GM12878 (cell line): ENCODE measurements around the gene ADAM29. TPM values are rescaled to one million over a fixed set of nuclear protein-coding genes. Genes with fewer than 3 reads are reported as not detected.

Source experiments
- ATAC-seq: fragments of 200-7000 bp; cut with Tn5 transposase; 3 replicates; pipeline ENCODE4 v1.9.1; 2020; ENCODE audit warnings: mild to moderate bottlenecking, moderate library complexity
- BruUV-seq: library from RNA; stranded (reverse); fragments of 400-500 nt; replicated peaks from 2 replicates; lab custom pipeline; 2021; lab: Mats Ljungman, UMichigan
- CTCF ChIA-PET: fragments of 300-600 bp; sonication (Branson Sonifier 250); formaldehyde crosslinking; extraction: SDS; loops from one replicate; lab custom pipeline; 2021; ENCODE audit warnings: inconsistent platforms; lab: Yijun Ruan, JAX
- POLR2A ChIA-PET: fragments of 350-600 bp; formaldehyde crosslinking; extraction: SDS; loops from one replicate; lab custom pipeline; 2021; ENCODE audit warnings: inconsistent platforms; lab: Charles Lee
- RAD21 ChIA-PET: fragments of 300-600 bp; sonication (Branson Sonifier 250); formaldehyde crosslinking; loops from one replicate; lab custom pipeline; 2023; ENCODE audit warnings: antibody characterized with exemption; ENCODE audit not compliant: unreplicated experiment; lab: Charles Lee
- SMC1A ChIA-PET: fragments of 300-600 bp; sonication (Branson Sonifier 250); formaldehyde crosslinking; loops from one replicate; lab custom pipeline; 2023; ENCODE audit not compliant: unreplicated experiment, uncharacterized antibody; lab: Charles Lee
- DNase-seq: peaks from one replicate; pipeline ENCODE4 v3.0.0-alpha.2; 2011; ENCODE audit warnings: low read depth, low spot score
- FAIRE-seq: peaks from 3 replicates; lab custom pipeline; 2011; peaks lifted over from hg19 to GRCh38; lab: Jason Lieb, UNC
- H2AFZ ChIP-seq: 2 replicates; pipeline ENCODE4 v1.6.0; 2011; ENCODE audit warnings: low read depth, low read length, control low read depth; ENCODE audit not compliant: control insufficient read depth
- H3K27ac ChIP-seq: 2 replicates; pipeline ENCODE4 v1.5.1; 2011; ENCODE audit warnings: control low read depth; ENCODE audit not compliant: control insufficient read depth, insufficient read depth
- H3K27me3 ChIP-seq, 2 experiments: replicated peaks in 1 of 2; 2 replicates each; pipeline versions ENCODE4 v1.6.0 to v1.6.1; 2011; ENCODE audit warnings: low read length in 1 of 2; ENCODE audit not compliant: control insufficient read depth in 2 of 2, insufficient read depth in 2 of 2
- H3K36me3 ChIP-seq, 2 experiments: 2 replicates each; pipeline ENCODE4 v1.5.1; 2011; ENCODE audit warnings: low read length in 1 of 2; ENCODE audit not compliant: control insufficient read depth in 2 of 2, insufficient read depth in 2 of 2
- H3K4me1 ChIP-seq: 2 replicates; pipeline ENCODE4 v1.6.1; 2011; ENCODE audit warnings: mild to moderate bottlenecking, low read length, moderate library complexity, mixed read lengths; ENCODE audit not compliant: control insufficient read depth, insufficient read depth
- H3K4me2 ChIP-seq: 2 replicates; pipeline ENCODE4 v1.6.0; 2011; ENCODE audit warnings: control low read depth; ENCODE audit not compliant: control insufficient read depth, insufficient read depth
- H3K4me3 ChIP-seq: fragments of 200-600 bp; sonication (generic); 2 replicates; pipeline ENCODE4 v1.5.1; 2016
- H3K79me2 ChIP-seq: 2 replicates; pipeline ENCODE4 v1.6.0; 2011; ENCODE audit warnings: low read length; ENCODE audit not compliant: control insufficient read depth, insufficient read depth
- H3K9ac ChIP-seq: 2 replicates; pipeline ENCODE4 v1.8.0; 2011; ENCODE audit warnings: low read length, control low read depth, mixed read lengths; ENCODE audit not compliant: control insufficient read depth, insufficient read depth
- H3K9me3 ChIP-seq: replicated peaks from 3 replicates; pipeline ENCODE4 v1.5.1; 2011; ENCODE audit warnings: mild to moderate bottlenecking, low read length; ENCODE audit not compliant: control insufficient read depth, insufficient read depth
- H4K20me1 ChIP-seq: 2 replicates; pipeline ENCODE4 v1.6.0; 2011; ENCODE audit not compliant: control insufficient read depth, insufficient read depth
- CEBPB ChIP-seq, 2 experiments: fragments of 150-350 bp in 1 of 2; IDR thresholded peaks; 2 replicates each; pipeline ENCODE4 v1.6.1; 2012 to 2014; ENCODE audit warnings: low read depth in 2 of 2, low read length in 2 of 2, borderline replicate concordance in 1 of 2, inconsistent platforms in 1 of 2
- ETV6 ChIP-seq, 2 experiments: fragments of 450-650 bp in 1 of 2; IDR thresholded peaks in 1 of 2; conservative IDR thresholded peaks in 1 of 2; 2 replicates each; pipeline ENCODE4 v1.6.1; 2014; ENCODE audit warnings: antibody characterized with exemption in 1 of 2, borderline replicate concordance in 1 of 2, low read depth in 1 of 2, mild to moderate bottlenecking in 1 of 2, moderate library complexity in 1 of 2
- EZH2 ChIP-seq: IDR thresholded peaks from 2 replicates; pipeline ENCODE4 v1.6.1; 2012; ENCODE audit warnings: low read depth, mild to moderate bottlenecking, control low read depth, inconsistent platforms, low read length, borderline replicate concordance; ENCODE audit not compliant: control insufficient read depth
- GATAD2B ChIP-seq: fragments of 450-650 bp; conservative IDR thresholded peaks from 2 replicates; pipeline ENCODE4 v1.6.1; 2017; ENCODE audit warnings: low read depth, mild to moderate bottlenecking, moderate library complexity
- MYC ChIP-seq: IDR thresholded peaks from 2 replicates; pipeline ENCODE4 v1.6.1; 2011; ENCODE audit warnings: mild to moderate bottlenecking, low read length, moderate library complexity, inconsistent platforms; ENCODE audit not compliant: insufficient read depth, insufficient replicate concordance, insufficient read length, severe bottlenecking
- PML ChIP-seq: IDR thresholded peaks from 2 replicates; pipeline ENCODE4 v1.6.1; 2012; ENCODE audit warnings: low read length, inconsistent platforms
- SIN3A ChIP-seq: IDR thresholded peaks from 2 replicates; pipeline ENCODE4 v1.6.1; 2012; ENCODE audit warnings: low read depth, low read length, improper control_type of control experiment
- SREBF2 ChIP-seq: IDR thresholded peaks from 2 replicates; pipeline ENCODE4 v1.6.1; 2012; ENCODE audit warnings: mild to moderate bottlenecking, low read length
- SUZ12 ChIP-seq: fragments of 200-600 bp; sonication (generic); IDR thresholded peaks from one replicate; pipeline ENCODE4 v1.6.1; 2018; ENCODE audit warnings: antibody characterized with exemption, mild to moderate bottlenecking; ENCODE audit not compliant: unreplicated experiment
- YBX1 ChIP-seq: fragments of 450-650 bp; IDR thresholded peaks from 2 replicates; pipeline ENCODE4 v1.6.1; 2016; ENCODE audit warnings: antibody characterized with exemption
- in situ Hi-C: fragments of 300-500 bp; cut with MboI; formaldehyde crosslinking; loops from 9 replicates; pipeline ENCODE4 v1.14.3; 2018; ENCODE audit warnings: mixed read lengths
- intact Hi-C: fragments of 100-400 bp; cut with micrococcal nuclease; formaldehyde crosslinking; loops from one replicate; pipeline ENCODE4 v1.14.2; 2022; ENCODE audit not compliant: unreplicated experiment
- polyA plus RNA-seq, 11 experiments: library from polyadenylated mRNA; depleted of rRNA in 4 of 11; unstranded in 6 of 11; stranded (reverse) in 5 of 11; fragments of >200 nt; fragmentation: Nextera tagmentation in 4 of 11; fragmentation: Illumina TruSeq in 1 of 11; extraction: Ambion mirVana in 4 of 11; extraction: Trizol in 1 of 11; gene quantifications; 1 replicate in 1 of 11; 2 replicates in 10 of 11; pipeline versions ENCODE4 v1.2.1 to v1.2.3, GENCODE V29; 2011 to 2016; ENCODE audit warnings: inconsistent platforms in 2 of 11, missing spikeins in 2 of 11, low read depth in 1 of 11
- total RNA-seq, 4 experiments: library from RNA; depleted of rRNA in 3 of 4; stranded (reverse); fragments of >200 nt in 3 of 4; fragmentation: Illumina TruSeq in 1 of 4; extraction: Trizol in 1 of 4; gene quantifications; 2 replicates each; pipeline versions ENCODE4 v1.2.1 to v1.2.3, GENCODE V29; 2013 to 2021
- TF ChIP-seq, protein P1 (sequence below): fragments of 450-650 bp; conservative IDR thresholded peaks from 2 replicates; pipeline ENCODE4 v1.6.1; 2017; ENCODE audit warnings: mild to moderate bottlenecking, moderate library complexity
- TF ChIP-seq, protein P2 (sequence below): fragments of 150-350 bp; IDR thresholded peaks from 2 replicates; pipeline ENCODE4 v1.6.1; 2016; ENCODE audit warnings: low read depth, low read length
- TF ChIP-seq, protein P3 (sequence below): fragments of 450-650 bp; IDR thresholded peaks from 2 replicates; pipeline ENCODE4 v1.6.1; 2017; ENCODE audit warnings: mild to moderate bottlenecking
- TF ChIP-seq, protein P4 (sequence below): IDR thresholded peaks from 2 replicates; pipeline ENCODE4 v1.6.1; 2011; ENCODE audit warnings: borderline replicate concordance, low read depth, mild to moderate bottlenecking, moderate library complexity, mixed read lengths, low read length; ENCODE audit not compliant: insufficient read depth; ENCODE audit errors: extremely low read length

The ADAM29 gene
- total and polyA plus RNA-seq, 10 of the 15 experiments (the other 5 are each of a cell fraction or from before 2014, with no cell fraction given): 0.04 to 0.20 (median 0.10) TPM; not detected in 7

DNA sequence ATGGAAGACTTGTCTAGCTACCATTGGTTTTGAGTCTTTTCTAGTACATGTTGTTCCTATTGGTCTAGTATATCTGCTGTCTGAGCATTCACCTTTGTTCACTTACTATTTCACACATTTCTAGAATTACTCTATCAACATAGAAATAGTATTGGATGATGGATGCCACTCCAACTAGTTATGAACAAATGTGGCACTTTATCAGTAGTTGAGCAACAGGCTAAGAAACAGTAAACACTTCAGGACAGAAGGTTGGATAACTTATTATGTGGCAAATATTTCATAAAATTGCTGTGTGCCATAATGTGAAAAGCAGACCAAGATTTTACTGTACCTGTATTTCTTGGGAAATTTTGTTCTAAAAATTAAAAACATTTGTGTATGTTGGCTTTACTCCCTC lies 46.8 kb upstream of the ADAM29 start:
- no peak overlapping the region for H3K9ac ChIP-seq
- H4K20me1 ChIP-seq: no peaks in the 10 kb centered on the region
- no peak for ATAC-seq
- no peak for FAIRE-seq
- no peaks in the 10 kb centered on the region for H3K9me3 ChIP-seq
- H2AFZ ChIP-seq: no peak overlapping the region
- no peaks in the 10 kb centered on the region for H3K4me1 ChIP-seq
- ChIA-PET CTCF (interaction anchor here (1.1 to 2.1 kb wide), 2 partner anchors 239 to 665 kb away, joined by 3 to 7 read pairs; no protein-coding TSS in a partner anchor), SMC1A (interaction anchor here (1.3 to 1.5 kb wide), 2 partner anchors 48 to 382 kb away, joined by 3 to 4 read pairs; no protein-coding TSS in a partner anchor), RAD21 (no interaction called here), POLR2A (no interaction called here)
- intact Hi-C loops: loop anchor here (5.0 kb wide), 2 partner anchors 381 to 571 kb away; no protein-coding TSS in a partner anchor
- in situ Hi-C loops: loop anchor here (25.0 kb wide), 1 partner anchor 666 kb away; no protein-coding TSS in a partner anchor
- TF ChIP-seq SIN3A: no peak
- TF ChIP-seq, protein P1, sequence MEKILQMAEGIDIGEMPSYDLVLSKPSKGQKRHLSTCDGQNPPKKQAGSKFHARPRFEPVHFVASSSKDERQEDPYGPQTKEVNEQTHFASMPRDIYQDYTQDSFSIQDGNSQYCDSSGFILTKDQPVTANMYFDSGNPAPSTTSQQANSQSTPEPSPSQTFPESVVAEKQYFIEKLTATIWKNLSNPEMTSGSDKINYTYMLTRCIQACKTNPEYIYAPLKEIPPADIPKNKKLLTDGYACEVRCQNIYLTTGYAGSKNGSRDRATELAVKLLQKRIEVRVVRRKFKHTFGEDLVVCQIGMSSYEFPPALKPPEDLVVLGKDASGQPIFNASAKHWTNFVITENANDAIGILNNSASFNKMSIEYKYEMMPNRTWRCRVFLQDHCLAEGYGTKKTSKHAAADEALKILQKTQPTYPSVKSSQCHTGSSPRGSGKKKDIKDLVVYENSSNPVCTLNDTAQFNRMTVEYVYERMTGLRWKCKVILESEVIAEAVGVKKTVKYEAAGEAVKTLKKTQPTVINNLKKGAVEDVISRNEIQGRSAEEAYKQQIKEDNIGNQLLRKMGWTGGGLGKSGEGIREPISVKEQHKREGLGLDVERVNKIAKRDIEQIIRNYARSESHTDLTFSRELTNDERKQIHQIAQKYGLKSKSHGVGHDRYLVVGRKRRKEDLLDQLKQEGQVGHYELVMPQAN: no peak
- no peak for TF ChIP-seq PML
- no peak for TF ChIP-seq CEBPB (IDR thresholded peaks at IDR 0.05; ENCODE audit: borderline replicate concordance in 1 of 2, low read depth in 2 of 2, low read length in 2 of 2)
- TF ChIP-seq, protein P2, sequence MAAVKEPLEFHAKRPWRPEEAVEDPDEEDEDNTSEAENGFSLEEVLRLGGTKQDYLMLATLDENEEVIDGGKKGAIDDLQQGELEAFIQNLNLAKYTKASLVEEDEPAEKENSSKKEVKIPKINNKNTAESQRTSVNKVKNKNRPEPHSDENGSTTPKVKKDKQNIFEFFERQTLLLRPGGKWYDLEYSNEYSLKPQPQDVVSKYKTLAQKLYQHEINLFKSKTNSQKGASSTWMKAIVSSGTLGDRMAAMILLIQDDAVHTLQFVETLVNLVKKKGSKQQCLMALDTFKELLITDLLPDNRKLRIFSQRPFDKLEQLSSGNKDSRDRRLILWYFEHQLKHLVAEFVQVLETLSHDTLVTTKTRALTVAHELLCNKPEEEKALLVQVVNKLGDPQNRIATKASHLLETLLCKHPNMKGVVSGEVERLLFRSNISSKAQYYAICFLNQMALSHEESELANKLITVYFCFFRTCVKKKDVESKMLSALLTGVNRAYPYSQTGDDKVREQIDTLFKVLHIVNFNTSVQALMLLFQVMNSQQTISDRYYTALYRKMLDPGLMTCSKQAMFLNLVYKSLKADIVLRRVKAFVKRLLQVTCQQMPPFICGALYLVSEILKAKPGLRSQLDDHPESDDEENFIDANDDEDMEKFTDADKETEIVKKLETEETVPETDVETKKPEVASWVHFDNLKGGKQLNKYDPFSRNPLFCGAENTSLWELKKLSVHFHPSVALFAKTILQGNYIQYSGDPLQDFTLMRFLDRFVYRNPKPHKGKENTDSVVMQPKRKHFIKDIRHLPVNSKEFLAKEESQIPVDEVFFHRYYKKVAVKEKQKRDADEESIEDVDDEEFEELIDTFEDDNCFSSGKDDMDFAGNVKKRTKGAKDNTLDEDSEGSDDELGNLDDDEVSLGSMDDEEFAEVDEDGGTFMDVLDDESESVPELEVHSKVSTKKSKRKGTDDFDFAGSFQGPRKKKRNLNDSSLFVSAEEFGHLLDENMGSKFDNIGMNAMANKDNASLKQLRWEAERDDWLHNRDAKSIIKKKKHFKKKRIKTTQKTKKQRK: no peak
- no peak for TF ChIP-seq MYC
- no peak for TF ChIP-seq SREBF2
- no peak for TF ChIP-seq GATAD2B
- no peak for TF ChIP-seq ETV6 (conservative IDR thresholded peaks at IDR 0.05 in 1 of 2, IDR thresholded peaks at IDR 0.05 in 1 of 2; ENCODE audit: borderline replicate concordance in 1 of 2, low read depth in 1 of 2)
- TF ChIP-seq SUZ12: no peak
- TF ChIP-seq, protein P3, sequence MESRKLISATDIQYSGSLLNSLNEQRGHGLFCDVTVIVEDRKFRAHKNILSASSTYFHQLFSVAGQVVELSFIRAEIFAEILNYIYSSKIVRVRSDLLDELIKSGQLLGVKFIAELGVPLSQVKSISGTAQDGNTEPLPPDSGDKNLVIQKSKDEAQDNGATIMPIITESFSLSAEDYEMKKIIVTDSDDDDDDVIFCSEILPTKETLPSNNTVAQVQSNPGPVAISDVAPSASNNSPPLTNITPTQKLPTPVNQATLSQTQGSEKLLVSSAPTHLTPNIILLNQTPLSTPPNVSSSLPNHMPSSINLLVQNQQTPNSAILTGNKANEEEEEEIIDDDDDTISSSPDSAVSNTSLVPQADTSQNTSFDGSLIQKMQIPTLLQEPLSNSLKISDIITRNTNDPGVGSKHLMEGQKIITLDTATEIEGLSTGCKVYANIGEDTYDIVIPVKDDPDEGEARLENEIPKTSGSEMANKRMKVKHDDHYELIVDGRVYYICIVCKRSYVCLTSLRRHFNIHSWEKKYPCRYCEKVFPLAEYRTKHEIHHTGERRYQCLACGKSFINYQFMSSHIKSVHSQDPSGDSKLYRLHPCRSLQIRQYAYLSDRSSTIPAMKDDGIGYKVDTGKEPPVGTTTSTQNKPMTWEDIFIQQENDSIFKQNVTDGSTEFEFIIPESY: no peak
- TF ChIP-seq YBX1: no peak
- TF ChIP-seq, protein P4, sequence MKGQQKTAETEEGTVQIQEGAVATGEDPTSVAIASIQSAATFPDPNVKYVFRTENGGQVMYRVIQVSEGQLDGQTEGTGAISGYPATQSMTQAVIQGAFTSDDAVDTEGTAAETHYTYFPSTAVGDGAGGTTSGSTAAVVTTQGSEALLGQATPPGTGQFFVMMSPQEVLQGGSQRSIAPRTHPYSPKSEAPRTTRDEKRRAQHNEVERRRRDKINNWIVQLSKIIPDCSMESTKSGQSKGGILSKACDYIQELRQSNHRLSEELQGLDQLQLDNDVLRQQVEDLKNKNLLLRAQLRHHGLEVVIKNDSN: no peak
- TF ChIP-seq EZH2: no peak
- BruUV-seq: no TSS peak
- H3K4me2 ChIP-seq: no peak overlapping the region
- no peaks in the 10 kb centered on the region for H3K27me3 ChIP-seq
- no peaks in the 10 kb centered on the region for H3K36me3 ChIP-seq
- no peak overlapping the region for H3K27ac ChIP-seq
- no peaks in the 10 kb centered on the region for H3K79me2 ChIP-seq
- DNase-seq: no peak
- no peak overlapping the region for H3K4me3 ChIP-seq
